Measurements from ENCODE around the gene TRIM63.

DNA sequence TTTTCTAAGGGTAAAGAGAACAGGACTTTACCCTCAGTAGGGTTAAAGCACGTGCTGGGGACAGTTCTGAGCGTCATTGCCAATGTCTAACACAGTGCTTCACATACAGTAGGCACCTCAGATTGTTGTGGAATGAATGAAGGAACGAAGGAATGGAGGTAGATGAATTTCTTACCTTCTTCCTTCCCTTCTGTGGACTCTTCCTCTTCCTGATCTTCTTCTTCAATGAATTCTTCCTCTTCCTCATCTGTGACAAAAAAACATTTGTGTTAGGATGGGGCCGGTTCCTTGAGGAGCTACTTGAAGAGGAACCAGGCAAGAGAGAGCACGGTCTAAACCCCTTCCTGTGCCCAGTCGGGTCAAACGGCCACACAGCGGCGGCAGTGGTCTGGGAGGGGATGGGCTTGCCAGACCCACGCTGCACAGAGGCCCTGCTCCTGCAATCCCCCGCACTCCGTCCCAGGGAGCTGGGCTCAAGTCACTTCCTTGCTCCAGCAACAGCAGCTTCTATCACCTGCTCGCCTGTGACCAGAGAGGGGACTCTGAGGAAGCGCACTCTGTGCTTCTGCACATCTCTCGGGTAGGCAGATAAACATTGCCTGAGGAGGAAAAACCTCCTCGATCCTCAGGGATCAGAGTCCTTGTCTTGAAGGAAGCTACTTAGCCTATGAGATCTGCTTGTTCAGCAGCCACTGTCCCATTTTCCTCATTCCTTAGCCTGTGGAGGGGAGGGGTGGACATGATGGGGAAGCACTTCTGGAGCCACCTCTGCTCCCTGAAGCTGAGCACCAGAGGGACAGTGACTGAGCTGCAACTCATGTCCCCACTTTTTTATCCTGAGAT, 13.5 kb downstream of the TRIM63 start:
- TF ChIP-seq, protein P1, sequence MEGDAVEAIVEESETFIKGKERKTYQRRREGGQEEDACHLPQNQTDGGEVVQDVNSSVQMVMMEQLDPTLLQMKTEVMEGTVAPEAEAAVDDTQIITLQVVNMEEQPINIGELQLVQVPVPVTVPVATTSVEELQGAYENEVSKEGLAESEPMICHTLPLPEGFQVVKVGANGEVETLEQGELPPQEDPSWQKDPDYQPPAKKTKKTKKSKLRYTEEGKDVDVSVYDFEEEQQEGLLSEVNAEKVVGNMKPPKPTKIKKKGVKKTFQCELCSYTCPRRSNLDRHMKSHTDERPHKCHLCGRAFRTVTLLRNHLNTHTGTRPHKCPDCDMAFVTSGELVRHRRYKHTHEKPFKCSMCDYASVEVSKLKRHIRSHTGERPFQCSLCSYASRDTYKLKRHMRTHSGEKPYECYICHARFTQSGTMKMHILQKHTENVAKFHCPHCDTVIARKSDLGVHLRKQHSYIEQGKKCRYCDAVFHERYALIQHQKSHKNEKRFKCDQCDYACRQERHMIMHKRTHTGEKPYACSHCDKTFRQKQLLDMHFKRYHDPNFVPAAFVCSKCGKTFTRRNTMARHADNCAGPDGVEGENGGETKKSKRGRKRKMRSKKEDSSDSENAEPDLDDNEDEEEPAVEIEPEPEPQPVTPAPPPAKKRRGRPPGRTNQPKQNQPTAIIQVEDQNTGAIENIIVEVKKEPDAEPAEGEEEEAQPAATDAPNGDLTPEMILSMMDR (IDR thresholded peaks at IDR 0.05), result no peak
- no peak for TF ChIP-seq POLR2A (IDR thresholded peaks at IDR 0.05)

Data from uterus (tissue), 2 donors.